Measurements from ENCODE around the gene MLLT10.

Gene MLLT10

DNA sequence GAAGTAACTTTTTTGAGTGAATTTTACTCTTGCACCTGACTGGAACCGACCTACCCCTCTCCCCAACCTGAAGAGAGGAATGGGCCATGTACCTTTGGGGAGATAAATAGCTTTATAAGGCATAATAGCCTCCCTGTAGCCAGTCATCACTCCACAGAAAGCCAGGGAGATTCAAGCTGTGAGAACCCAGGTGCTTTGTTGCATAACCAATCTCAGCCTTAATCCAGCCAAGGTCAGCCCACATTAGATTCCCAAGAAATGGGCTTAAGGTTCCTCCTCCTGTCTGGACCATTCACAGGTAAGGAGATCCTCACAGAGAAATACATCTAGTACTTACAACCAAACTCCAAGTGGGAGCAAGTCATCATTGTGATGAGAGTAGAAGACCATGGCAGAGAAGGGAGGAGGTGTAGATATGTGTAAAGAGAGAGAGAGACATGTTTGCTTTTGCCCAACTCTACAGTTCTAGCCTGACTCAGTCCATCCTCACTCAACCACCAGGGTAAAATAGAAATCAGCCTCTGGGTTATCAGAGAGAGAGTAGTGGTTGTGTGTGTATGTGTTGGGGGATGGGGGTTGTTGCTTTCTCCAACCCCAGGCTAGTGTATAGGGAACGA lies 32.2 kb upstream of the MLLT10 start:
- DNase-seq = no peak

DNA sequence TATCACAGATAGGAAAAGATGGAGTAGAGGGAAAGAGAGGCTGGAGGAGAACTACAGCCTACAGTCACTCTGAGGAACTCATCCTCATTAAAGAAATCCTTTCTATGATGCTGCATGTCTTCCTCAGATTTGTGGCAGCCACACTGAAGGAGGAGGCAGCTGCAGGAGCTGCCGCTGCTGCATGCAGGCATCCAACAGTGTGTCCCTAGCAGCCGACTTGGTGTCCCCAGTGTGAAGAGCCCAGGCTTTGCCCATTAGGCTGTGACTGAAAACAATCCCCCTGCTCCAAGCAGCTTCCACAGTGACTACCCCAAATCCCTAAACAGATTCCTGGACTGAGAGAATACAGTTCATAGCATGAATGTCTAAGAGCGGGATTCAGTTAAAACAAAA lies 31.7 kb upstream of the MLLT10 start:
- no peak for DNase-seq

DNA sequence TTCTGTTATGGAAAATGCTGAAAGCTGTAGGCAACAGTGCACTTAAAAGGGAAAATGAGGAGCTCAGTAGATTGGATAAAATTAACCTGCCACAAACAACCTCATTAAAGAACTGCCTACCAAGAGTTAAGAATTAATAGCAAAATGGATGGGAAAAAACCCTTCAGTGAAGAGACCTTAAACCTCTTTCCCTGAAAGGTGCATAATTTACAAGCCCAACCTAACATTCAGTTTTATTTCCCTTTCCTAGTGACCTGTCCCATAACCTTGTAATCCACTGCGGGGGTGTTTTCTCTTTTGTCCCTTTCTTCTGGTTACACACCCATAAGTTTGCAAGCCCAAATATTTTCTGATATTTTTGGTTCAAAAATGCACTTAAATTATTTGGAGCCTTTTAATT lies 30.5 kb upstream of the MLLT10 start:
- no peak for DNase-seq

GRCh38 chr10:21505711-21506278 lies 28.2 kb upstream of the MLLT10 start:
- DNase-seq = no peak

DNA sequence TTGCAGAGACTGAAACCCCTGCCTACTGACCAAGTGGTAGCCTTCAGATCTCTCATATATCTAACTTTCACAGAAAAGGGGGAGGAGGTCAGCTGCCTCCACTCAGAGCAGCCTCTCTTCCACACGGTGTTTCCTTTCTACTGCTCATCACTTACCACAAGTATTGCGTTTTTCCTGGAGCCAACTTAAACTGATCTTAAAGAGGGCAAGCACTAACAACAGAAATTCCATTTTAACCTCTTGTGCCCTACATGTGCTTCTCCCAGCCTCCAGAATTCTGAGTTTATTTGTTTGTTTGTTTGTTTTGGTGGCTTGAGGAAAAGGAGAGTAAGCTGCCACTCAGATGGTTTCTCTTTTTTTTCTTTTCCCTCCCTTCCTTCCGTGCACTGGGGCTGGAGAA lies 27.7 kb upstream of the MLLT10 start:
- peak; percentile 58 for DNase-seq

- no peak for DNase-seq
Observed at GRCh38 chr10:21507150-21507549, 26.9 kb upstream of the MLLT10 start.

- no peak for DNase-seq
Observed at GRCh38 chr10:21508706-21509331, 25.2 kb upstream of the MLLT10 start.

DNA sequence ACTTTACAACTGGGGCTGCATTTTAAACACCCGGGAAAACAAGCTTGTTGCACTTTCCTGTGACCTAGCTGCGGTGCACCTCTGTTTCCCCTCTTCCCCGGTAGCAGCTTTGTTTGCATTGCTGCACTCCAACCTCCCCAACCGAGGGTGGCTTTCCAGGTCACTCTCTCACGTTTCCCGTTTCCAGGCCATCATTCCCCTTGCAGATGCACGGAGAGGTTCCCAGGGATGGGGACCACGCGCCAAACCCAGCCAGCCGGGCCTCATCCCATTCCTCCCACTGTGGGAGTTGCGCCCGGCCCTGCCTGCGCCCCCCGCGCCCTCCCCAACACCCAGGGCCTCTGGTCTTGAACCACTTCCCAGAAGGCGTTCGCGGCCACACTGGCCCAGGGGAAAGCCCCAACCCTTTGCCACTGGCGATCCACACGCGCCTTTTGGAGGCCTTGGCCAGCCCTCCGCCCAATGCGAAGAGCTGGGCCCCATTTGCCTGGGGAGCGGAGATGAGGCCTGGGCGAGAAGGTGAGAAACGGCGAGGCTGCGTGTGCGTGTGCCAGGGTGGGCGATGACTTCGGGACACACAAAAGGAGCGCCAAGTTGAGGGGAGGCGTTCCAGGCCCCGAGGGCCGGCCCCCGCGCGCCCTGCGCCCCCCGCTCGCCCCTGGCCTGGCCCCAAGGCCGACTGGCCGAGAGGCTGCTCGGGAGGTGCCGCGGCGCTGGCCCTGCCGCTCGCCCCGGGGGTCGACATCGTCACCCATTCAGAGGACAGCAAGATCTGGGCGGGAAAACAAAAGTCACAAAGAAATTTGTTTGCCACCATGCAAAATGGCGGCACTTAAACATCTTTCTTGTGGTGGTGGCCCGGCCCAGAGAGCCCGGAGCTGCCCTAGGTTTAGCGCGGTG lies 24.4 kb upstream of the MLLT10 start:
- no peak for DNase-seq

GRCh38 chr10:21510241-21511094 lies 23.6 kb upstream of the MLLT10 start:
- DNase-seq = no peak

GRCh38 chr10:21511095-21511570 lies 22.9 kb upstream of the MLLT10 start:
- DNase-seq = no peak

DNA sequence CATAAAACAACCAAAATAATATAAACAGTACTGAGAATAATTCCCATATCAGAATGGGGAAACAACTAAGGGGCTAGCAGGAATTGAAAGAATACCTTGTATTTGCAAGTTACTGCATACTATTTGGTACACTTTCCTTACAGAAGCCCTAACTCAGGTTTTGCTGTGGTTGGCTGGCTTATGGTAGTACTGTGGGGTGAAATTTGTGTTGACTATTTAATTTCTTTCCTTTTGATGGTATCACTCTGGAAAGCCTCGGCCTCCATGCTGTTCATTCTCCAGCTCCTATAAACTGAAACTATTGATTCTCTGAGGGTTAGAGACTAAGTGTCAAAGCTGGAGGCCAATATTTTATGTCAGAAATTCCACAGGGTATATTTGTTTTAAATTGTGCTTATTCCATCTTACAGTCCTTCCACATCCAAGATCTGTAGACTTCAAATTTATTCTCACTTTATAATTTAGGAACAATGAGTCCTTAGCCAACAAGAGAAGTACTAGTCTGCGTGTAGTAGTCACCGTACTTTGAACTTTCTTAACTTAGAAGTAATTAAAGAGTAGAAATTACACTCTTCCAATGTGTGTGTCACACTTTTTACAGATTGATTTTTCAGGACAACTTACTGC lies 22.0 kb upstream of the MLLT10 start:
- no peak for DNase-seq

GRCh38 chr10:21512573-21513404 lies 21.2 kb upstream of the MLLT10 start:
- DNase-seq = no peak

GRCh38 chr10:21513405-21513788 lies 20.6 kb upstream of the MLLT10 start:
- no peak for DNase-seq

DNA sequence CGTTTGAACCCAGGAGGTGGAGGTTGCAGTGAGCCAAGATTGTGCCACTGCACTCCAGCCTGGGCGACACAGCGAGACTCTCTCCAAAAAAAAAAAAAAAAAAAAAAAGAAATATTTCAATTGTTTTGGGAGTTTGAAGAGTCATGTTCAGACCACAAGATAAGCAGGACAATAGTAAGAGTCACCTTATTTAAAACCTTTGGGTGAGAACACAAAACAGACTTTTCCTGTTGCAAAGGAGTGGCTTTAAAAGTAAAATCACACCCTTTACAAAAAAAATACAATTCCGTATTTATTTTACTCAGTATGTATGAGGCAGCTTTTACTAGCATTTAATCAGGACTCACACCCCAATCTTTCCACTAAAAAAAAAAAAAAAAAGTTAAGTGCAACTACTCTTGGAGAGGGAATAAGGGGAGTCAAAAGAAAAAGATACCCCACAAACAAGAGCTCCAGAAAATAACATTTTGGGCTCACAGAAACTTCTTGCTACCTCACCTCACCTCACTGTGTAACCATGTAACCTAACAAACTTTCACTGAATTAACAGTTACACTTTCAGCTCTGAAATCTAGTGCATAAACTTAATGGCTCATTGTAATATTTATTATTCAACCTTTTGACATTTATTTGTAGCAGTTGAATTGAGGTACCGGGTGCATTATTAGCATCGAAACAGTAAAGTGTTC lies 19.8 kb upstream of the MLLT10 start:
- DNase-seq = no peak

DNA sequence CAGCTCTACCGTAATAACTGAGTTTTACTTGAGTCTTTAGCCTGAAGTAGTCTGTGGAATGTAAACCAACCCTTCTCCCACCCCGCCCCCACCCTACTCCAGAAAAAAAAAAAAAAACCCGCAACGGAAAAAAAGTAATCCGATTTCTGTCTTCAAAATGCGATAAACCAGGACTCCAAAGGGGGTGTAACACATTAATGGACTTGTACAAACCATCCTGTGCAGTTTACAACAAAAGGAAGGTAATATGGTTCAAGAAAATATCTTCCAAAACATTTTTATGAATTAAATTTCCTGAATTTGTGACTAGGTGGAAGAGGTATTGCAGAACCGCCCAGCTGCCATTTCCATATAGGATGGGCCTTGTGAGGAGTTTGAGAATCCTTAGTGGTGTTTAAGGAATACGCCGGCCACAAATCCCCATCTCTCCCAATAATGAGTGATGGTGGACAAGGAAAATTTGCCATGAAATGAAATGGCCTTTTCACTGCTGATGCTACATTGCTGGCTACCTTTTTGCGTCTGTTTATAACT lies 19.1 kb upstream of the MLLT10 start:
- DNase-seq = no peak

- no peak for DNase-seq
Observed at GRCh38 chr10:21515361-21516241, 18.4 kb upstream of the MLLT10 start.

GRCh38 chr10:21516242-21517131 lies 17.5 kb upstream of the MLLT10 start:
- no peak for DNase-seq

Data from GF-D8 (cell line).